Thyroid gland (tissue), 4 donors: ENCODE data around the gene KLHL17. TPM values are rescaled to one million over a fixed set of nuclear protein-coding genes. Genes with fewer than 3 reads are reported as not detected.
A peak's percentile ranks its signal among the peaks of the same experiment; 100 is the strongest.

Source experiments
- DNase-seq, 2 donors: peaks; one replicate each; pipeline ENCODE4 v3.0.0-alpha.2; 2019
- H3K27ac ChIP-seq, 3 donors: fragments of 200-600 bp; sonication (generic); 1 replicate in 2 of 3; 2 replicates in 1 of 3; pipeline ENCODE4 v1.5.1; 2016 to 2019; ENCODE audit warnings: mild to moderate bottlenecking in 1 of 3, moderate library complexity in 1 of 3
- H3K27me3 ChIP-seq: fragments of 200-600 bp; sonication (generic); one replicate; pipeline ENCODE4 v1.5.1; 2019
- H3K36me3 ChIP-seq, 2 donors: fragments of 200-600 bp; sonication (generic); one replicate each; pipeline ENCODE4 v1.5.1; 2016 to 2019
- H3K4me1 ChIP-seq, 2 donors: fragments of 200-600 bp; sonication (generic); one replicate each; pipeline ENCODE4 v1.5.1; 2017 to 2019
- H3K4me3 ChIP-seq, 3 donors: fragments of 200-600 bp; sonication (generic); replicated peaks in 1 of 3; 1 replicate in 2 of 3; 2 replicates in 1 of 3; pipeline ENCODE4 v1.5.1; 2016; ENCODE audit warnings: mild to moderate bottlenecking in 1 of 3
- H3K9me3 ChIP-seq: fragments of 200-600 bp; sonication (generic); one replicate; pipeline ENCODE4 v1.5.1; 2017
- POLR2A ChIP-seq, 2 donors: fragments of 450-650 bp; IDR thresholded peaks; one replicate each; pipeline ENCODE4 v1.6.1; 2017; ENCODE audit warnings: antibody characterized with exemption in 2 of 2, mild to moderate bottlenecking in 2 of 2, moderate library complexity in 1 of 2
- WGBS, 2 donors: methylation state at CpG; one replicate each; pipeline ENCODE4 v1.1.5; 2017; 5-methylcytosine and 5-hydroxymethylcytosine counted together
- intact Hi-C: fragments of 100-400 bp; cut with DNase I; formaldehyde crosslinking; loops from one replicate; pipeline ENCODE4 v1.15.1; 2023
- total RNA-seq, 4 donors: library from RNA; depleted of rRNA; stranded (reverse); fragments of >200 nt; gene quantifications; one replicate each; pipeline ENCODE4 v1.2.3, GENCODE V29; 2016
- TF ChIP-seq, protein P1 (sequence below), 6 experiments: fragments of 200-600 bp in 3 of 6; fragments of 450-650 bp in 3 of 6; sonication (generic) in 3 of 6; IDR thresholded peaks; one replicate each; pipeline ENCODE4 v1.5.1; 2016 to 2019; ENCODE audit warnings: antibody characterized with exemption in 6 of 6, mild to moderate bottlenecking in 2 of 6, inconsistent platforms in 1 of 6, moderate library complexity in 1 of 6

The KLHL17 gene
- total RNA-seq, 4 donors from 2014 or later: 3.4 to 10.9 (median 10.3) TPM

DNA sequence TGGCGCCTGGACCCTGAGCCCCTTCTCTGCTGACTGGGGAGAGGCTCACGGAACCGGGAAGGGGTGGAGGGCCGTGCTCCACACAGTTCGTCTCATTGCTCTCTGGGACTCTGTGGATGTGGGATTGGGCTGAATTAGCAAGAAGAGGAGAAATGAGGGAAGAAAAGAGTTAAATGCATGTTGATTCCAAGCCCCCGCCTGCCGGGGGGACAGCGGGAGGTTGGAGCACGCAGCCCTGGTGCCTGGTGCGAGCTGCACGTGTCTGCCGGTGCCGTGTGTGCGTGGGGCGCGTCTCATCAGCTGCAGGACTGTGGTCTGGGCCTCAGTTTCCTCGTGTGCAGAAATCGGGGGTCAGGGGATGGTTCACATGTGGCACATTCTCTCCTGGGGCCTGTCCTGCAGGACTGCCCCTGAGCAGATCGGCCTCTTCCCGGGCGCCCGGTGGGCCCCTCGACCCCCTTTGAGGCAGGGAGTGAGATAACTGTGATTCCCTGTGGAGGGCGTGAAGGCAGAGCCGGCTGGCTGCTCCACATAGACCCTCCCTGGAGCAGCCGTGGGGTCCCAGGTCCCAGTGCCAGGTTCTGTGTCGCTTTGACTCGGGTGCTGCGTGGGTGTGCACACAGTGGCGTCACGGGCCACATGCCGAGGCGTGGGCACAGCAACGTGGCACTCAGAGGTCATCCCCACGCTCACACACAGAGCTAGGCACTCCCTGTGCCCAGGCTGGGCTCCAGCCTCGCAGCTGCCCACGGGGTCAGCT lies 25.2 kb upstream of the KLHL17 start:
- 17 to 29% methylated on average over 20 to 35 of the region's 37 CpGs for WGBS, 2 donors
- Histone ChIP-seq H3K27ac (no peak overlapping the region), H3K4me3 (no peak overlapping the region), H3K36me3 (no peaks in the 10 kb centered on the region), H3K4me1 (peaks cover 9 to 45% of the 10 kb centered on the region in 2 donors), H3K9me3 (no peaks in the 10 kb centered on the region), H3K27me3 (no peaks in the 10 kb centered on the region)
- TF ChIP-seq POLR2A (IDR thresholded peaks at IDR 0.05): no peak
- TF ChIP-seq, protein P1, sequence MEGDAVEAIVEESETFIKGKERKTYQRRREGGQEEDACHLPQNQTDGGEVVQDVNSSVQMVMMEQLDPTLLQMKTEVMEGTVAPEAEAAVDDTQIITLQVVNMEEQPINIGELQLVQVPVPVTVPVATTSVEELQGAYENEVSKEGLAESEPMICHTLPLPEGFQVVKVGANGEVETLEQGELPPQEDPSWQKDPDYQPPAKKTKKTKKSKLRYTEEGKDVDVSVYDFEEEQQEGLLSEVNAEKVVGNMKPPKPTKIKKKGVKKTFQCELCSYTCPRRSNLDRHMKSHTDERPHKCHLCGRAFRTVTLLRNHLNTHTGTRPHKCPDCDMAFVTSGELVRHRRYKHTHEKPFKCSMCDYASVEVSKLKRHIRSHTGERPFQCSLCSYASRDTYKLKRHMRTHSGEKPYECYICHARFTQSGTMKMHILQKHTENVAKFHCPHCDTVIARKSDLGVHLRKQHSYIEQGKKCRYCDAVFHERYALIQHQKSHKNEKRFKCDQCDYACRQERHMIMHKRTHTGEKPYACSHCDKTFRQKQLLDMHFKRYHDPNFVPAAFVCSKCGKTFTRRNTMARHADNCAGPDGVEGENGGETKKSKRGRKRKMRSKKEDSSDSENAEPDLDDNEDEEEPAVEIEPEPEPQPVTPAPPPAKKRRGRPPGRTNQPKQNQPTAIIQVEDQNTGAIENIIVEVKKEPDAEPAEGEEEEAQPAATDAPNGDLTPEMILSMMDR (IDR thresholded peaks at IDR 0.05): no peak
- DNase-seq: no peak
- intact Hi-C loops: no loop called here

DNA sequence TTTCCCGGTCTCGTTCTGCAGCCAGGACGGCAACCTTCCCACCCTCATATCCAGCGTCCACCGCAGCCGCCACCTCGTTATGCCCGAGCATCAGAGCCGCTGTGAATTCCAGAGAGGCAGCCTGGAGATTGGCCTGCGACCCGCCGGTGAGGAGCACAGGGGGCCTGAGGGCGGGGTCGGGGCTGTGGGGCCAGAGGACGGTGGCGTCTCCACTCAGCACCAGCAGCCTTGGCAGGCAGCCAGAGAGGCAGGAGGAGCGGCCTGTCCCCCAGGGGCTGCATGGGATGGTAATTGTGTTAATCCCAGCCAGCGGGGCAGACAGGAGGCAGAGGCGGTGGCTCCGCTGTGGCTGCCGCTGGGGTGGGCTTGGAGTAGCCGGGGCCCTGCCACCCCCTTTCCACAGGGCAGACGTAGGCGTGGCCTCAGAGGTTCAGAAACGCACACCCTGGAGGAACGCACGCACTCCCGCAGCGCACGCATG lies 24.6 kb upstream of the KLHL17 start:
- no peaks in the 10 kb centered on the region for H3K9me3 ChIP-seq
- no peak for TF ChIP-seq POLR2A (IDR thresholded peaks at IDR 0.05)
- TF ChIP-seq, protein P1 (IDR thresholded peaks at IDR 0.05): no peak
- H3K36me3 ChIP-seq: no peaks in the 10 kb centered on the region
- peaks cover 14 to 50% of the 10 kb centered on the region in 2 donors for H3K4me1 ChIP-seq
- 2 to 19% methylated on average over 10 to 14 of the region's 30 CpGs for WGBS, 2 donors
- peak in 1 of 2 donors; percentile 33 for DNase-seq
- intact Hi-C loops: no loop called here
- H3K27ac ChIP-seq: no peak overlapping the region
- no peaks in the 10 kb centered on the region for H3K27me3 ChIP-seq
- no peak overlapping the region for H3K4me3 ChIP-seq

GRCh38 chr1:936348-937264 lies 23.8 kb upstream of the KLHL17 start:
- TF ChIP-seq POLR2A (IDR thresholded peaks at IDR 0.05): no peak
- TF ChIP-seq, protein P1 (IDR thresholded peaks at IDR 0.05): no peak
- Histone ChIP-seq H3K9me3 (no peaks in the 10 kb centered on the region), H3K27me3 (peaks cover 6% of the 10 kb centered on the region), H3K4me3 (no peak overlapping the region), H3K4me1 (peaks cover 22 to 59% of the 10 kb centered on the region in 2 donors), H3K36me3 (no peaks in the 10 kb centered on the region), H3K27ac (no peak overlapping the region)
- WGBS, 2 donors: 82 to 94% methylated on average over 21 of the region's 45 CpGs
- intact Hi-C loops: no loop called here
- no peak for DNase-seq

- TF ChIP-seq POLR2A (IDR thresholded peaks at IDR 0.05): no peak
- TF ChIP-seq, protein P1 (IDR thresholded peaks at IDR 0.05): no peak
- no peaks in the 10 kb centered on the region for H3K9me3 ChIP-seq
- intact Hi-C loops: no loop called here
- no peak overlapping the region for H3K27ac ChIP-seq
- peaks cover 12% of the 10 kb centered on the region for H3K27me3 ChIP-seq
- DNase-seq: no peak
- no peak overlapping the region for H3K4me3 ChIP-seq
- H3K36me3 ChIP-seq: no peaks in the 10 kb centered on the region
- WGBS, 2 donors: 84 to 92% methylated on average over 12 of the region's 16 CpGs
- peaks cover 22 to 63% of the 10 kb centered on the region in 2 donors for H3K4me1 ChIP-seq
Observed at GRCh38 chr1:937521-937920, 22.9 kb upstream of the KLHL17 start.
